Putamen (tissue), 1 donor: Measurements from ENCODE around the gene ATP1A2.

Experiments used
- DNase-seq: peaks from one replicate; pipeline ENCODE4 v3.0.0-alpha.2; 2016; ENCODE audit warnings: low spot score

Gene ATP1A2

GRCh38 chr1:160171980-160172379, 56.4 kb downstream of the ATP1A2 start:
- DNase-seq = no peak

DNA sequence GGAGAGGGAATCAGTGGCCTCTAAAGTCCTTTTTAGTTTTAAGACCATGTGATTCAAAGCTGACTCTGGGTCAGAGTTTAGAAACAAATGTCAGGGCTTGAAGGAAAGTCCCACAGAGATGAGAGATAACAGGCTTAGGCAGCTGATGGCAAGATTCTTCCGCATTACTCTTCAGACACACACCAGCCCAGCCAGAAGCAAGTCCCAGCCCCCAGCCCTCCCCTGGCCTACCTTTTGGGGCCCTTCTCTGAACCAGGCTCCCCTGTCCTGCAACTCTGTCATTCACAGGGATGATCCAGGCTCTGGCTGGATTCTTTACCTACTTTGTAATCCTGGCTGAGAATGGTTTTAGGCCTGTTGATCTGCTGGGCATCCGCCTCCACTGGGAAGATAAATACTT, 61.7 kb downstream of the ATP1A2 start:
- DNase-seq = no peak

GRCh38 chr1:160177667-160178066, 62.1 kb downstream of the ATP1A2 start:
- DNase-seq = no peak

DNA sequence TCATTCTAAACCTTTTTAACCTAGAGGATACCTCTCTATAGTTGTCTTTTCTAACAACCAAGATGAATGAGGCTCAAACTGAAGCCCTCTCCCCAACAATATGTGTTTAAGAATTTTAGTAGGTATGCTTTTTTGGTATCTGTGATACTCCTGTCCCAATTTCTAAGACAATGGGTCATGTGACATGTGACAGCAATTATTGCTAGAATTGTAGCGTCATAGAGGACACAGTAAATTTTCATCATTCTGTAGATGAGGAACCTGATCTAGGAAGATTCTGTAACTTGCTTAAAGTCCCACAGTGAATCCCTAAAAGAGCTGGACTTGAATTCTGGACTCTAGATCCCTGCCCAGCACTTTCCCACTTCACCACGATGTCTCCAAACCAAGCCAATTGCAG, 63.2 kb downstream of the ATP1A2 start:
- DNase-seq = no peak

DNA sequence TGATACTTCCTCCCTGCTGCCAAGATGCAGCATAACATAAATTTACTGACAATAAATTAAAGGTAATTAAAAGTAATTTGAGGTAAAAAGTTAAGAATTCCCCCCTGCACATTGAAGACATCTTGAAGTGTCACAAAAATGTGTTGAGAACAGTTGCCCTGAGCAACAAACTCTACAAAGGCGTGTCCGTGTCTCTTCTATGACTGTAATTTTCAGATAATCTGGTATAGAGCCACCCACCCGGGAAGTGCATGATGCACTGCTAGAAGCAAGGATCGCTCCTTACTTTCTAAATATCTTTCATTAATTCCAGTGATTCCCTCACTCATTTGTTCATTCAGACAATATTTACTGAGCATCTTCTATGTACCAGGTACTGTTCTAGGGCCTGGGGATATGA, 63.8 kb downstream of the ATP1A2 start:
- no peak for DNase-seq

DNA sequence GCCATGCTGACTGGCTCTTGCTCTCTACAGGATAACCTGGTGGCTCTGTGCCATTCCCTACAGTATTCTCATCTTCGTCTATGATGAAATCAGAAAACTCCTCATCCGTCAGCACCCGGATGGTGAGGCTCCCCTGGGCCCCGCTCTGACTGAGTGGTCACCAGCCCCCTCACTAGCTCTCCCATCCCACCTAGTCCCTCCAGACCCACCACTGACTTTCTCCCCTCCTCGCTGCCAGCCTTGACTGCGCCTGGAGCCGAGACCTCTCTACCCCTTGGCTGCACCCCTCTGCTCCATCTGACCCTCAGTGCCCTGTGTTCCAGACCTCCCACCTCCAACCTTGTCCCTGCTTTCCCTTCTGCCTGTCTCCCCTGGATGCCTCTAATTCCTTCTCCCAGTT, 70.7 kb downstream of the ATP1A2 start:
- DNase-seq = no peak

DNA sequence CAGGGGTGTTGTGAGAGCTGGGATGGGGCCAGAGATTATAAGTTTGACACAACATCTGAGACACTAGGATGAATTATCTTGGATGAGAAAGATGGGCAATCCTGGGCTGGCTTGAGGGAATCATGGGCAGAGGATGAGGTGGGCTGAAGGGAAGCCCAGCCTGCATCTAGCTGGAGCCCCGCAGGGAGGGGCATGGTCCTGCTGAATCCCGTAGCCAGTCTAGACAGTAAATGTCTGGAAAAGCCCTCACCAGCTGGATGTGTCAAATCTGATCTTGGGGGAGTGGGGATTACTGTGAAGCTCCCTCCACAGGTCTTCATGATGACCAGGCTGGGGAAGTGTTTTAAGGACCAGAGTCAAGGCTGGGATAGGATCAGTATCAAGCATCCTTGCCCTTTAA, 71.2 kb downstream of the ATP1A2 start:
- no peak for DNase-seq

- no peak for DNase-seq
Observed at GRCh38 chr1:160187407-160187806, 71.8 kb downstream of the ATP1A2 start.

GRCh38 chr1:160188341-160188740, 72.8 kb downstream of the ATP1A2 start:
- DNase-seq = no peak

- DNase-seq = no peak
Observed at GRCh38 chr1:160189649-160190625, 74.4 kb downstream of the ATP1A2 start, which contains the start of gene CASQ1. TSS of gene CASQ1 (plus strand) at chr1:160190575. CDS start at chr1:160190752, 177 bp downstream.

GRCh38 chr1:160191756-160192155, 76.2 kb downstream of the ATP1A2 start:
- DNase-seq = no peak

DNA sequence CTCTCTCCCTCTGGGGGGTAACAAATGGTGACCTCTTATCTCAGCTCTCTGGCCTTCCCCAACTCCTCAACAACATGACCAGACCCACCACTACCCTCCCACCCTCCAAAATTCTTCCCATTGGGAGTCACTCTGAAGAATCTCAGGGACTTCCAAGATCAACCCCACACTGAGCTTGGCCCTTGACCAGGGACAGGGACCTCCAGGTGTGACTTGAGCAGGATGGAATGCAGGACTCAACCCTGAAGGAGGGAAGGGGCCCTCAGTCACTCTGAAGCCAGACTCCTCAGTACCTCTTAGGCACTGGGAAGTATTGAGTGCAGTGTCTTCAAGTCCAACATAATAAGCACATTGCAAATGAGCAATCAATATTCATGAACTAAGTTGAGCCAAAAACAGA, 76.7 kb downstream of the ATP1A2 start:
- no peak for DNase-seq
